GM23338 (cell line): ENCODE measurements around the gene PCDHA7.

Source experiments
- POLR2AphosphoS5 ChIP-seq: IDR thresholded peaks from 2 replicates; pipeline ENCODE4 v1.6.1; 2016; ENCODE audit warnings: antibody characterized with exemption, low read depth
- STAT1 ChIP-seq: IDR thresholded peaks from one replicate; pipeline ENCODE4 v1.6.1; 2016; ENCODE audit warnings: antibody characterized with exemption; ENCODE audit not compliant: unreplicated experiment
- TF ChIP-seq, protein P1 (sequence below), 2 experiments: fragments of 200-600 bp in 1 of 2; sonication (generic) in 1 of 2; conservative IDR thresholded peaks; 2 replicates each; pipeline versions ENCODE4 v1.5.1 to v1.6.1; 2016 to 2017; ENCODE audit warnings: antibody characterized with exemption in 2 of 2, low read depth in 2 of 2, mild to moderate bottlenecking in 2 of 2, moderate library complexity in 1 of 2
- TF ChIP-seq, protein P2 (sequence below): IDR thresholded peaks from one replicate; pipeline ENCODE4 v1.6.1; 2018; ENCODE audit warnings: antibody characterized with exemption; ENCODE audit not compliant: unreplicated experiment
- TF ChIP-seq, protein P3 (sequence below): IDR thresholded peaks from 2 replicates; pipeline ENCODE4 v1.6.1; 2016; ENCODE audit warnings: antibody characterized with exemption

DNA sequence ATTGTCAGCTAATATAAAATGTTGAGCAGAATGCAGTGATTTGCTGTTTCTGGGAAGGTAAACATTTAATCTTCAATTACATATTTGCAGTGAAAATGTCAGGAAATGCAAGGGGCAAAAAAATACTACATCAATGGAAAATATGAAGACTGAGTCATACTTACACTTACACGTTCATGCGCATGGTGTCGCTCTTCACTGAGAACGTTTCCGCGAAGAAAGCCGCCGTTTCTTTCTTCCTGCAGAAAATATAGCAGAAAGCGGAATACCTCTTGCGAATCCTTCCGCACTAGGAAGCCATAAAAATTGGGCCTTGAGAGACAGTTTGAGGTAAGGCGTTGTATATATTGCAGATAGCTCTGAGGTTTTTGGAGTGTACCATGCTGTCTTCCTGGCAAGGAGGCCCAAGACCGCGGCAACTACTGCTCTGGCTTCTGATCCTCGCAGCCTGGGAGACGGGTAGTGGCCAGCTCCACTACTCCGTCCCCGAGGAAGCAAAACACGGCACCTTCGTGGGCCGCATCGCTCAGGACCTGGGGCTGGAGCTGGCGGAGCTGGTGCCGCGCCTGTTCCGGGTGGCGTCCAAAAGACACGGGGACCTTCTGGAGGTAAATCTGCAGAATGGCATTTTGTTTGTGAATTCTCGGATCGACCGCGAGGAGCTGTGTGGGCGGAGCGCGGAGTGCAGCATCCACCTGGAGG, 48.0 kb downstream of the PCDHA7 start, which contains the start of gene PCDHA13:
- TF ChIP-seq, protein P1, sequence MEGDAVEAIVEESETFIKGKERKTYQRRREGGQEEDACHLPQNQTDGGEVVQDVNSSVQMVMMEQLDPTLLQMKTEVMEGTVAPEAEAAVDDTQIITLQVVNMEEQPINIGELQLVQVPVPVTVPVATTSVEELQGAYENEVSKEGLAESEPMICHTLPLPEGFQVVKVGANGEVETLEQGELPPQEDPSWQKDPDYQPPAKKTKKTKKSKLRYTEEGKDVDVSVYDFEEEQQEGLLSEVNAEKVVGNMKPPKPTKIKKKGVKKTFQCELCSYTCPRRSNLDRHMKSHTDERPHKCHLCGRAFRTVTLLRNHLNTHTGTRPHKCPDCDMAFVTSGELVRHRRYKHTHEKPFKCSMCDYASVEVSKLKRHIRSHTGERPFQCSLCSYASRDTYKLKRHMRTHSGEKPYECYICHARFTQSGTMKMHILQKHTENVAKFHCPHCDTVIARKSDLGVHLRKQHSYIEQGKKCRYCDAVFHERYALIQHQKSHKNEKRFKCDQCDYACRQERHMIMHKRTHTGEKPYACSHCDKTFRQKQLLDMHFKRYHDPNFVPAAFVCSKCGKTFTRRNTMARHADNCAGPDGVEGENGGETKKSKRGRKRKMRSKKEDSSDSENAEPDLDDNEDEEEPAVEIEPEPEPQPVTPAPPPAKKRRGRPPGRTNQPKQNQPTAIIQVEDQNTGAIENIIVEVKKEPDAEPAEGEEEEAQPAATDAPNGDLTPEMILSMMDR (conservative IDR thresholded peaks at IDR 0.05; ENCODE audit: low read depth in 2 of 2) = peak; percentile 57 to 67
- TF ChIP-seq POLR2AphosphoS5 (no peak), STAT1 (no peak)
- TF ChIP-seq, protein P2, sequence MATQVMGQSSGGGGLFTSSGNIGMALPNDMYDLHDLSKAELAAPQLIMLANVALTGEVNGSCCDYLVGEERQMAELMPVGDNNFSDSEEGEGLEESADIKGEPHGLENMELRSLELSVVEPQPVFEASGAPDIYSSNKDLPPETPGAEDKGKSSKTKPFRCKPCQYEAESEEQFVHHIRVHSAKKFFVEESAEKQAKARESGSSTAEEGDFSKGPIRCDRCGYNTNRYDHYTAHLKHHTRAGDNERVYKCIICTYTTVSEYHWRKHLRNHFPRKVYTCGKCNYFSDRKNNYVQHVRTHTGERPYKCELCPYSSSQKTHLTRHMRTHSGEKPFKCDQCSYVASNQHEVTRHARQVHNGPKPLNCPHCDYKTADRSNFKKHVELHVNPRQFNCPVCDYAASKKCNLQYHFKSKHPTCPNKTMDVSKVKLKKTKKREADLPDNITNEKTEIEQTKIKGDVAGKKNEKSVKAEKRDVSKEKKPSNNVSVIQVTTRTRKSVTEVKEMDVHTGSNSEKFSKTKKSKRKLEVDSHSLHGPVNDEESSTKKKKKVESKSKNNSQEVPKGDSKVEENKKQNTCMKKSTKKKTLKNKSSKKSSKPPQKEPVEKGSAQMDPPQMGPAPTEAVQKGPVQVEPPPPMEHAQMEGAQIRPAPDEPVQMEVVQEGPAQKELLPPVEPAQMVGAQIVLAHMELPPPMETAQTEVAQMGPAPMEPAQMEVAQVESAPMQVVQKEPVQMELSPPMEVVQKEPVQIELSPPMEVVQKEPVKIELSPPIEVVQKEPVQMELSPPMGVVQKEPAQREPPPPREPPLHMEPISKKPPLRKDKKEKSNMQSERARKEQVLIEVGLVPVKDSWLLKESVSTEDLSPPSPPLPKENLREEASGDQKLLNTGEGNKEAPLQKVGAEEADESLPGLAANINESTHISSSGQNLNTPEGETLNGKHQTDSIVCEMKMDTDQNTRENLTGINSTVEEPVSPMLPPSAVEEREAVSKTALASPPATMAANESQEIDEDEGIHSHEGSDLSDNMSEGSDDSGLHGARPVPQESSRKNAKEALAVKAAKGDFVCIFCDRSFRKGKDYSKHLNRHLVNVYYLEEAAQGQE = no peak
- TF ChIP-seq, protein P3, sequence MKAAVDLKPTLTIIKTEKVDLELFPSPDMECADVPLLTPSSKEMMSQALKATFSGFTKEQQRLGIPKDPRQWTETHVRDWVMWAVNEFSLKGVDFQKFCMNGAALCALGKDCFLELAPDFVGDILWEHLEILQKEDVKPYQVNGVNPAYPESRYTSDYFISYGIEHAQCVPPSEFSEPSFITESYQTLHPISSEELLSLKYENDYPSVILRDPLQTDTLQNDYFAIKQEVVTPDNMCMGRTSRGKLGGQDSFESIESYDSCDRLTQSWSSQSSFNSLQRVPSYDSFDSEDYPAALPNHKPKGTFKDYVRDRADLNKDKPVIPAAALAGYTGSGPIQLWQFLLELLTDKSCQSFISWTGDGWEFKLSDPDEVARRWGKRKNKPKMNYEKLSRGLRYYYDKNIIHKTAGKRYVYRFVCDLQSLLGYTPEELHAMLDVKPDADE = no peak
